ENCODE data around the gene KIAA1549. TPM values are rescaled to one million over a fixed set of nuclear protein-coding genes. Genes with fewer than 3 reads are reported as not detected.

KIAA1549 gene
- total and polyA plus RNA-seq, 4 donors: 0.83 to 5.8 (median 3.6) TPM

DNA sequence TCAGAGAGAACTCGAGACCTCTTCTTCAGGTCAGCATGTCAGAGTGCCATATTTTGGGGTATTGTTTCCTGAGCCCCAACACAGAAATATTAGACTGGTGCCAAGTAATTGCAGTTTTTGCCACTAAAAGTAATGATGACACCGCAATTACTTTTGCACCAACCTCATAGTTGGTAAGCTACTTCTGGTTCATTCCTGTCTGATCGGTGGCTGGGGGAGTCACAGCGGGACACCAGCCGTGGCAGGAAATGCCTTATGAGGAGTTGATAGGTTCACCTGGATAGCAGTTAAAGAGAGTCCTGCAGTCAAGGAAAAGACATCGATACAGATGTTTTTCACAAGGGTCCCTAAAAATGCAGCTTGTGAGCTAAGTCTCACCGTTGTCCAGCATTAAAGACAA is 159.3 kb downstream of the KIAA1549 start:
- DNase-seq (no peak), ATAC-seq (ENCODE audit: insufficient read depth, low FRiP score) (no peak)
- 93 to 97% methylated on average over 7 of the region's 7 CpGs for WGBS, 2 donors
- H3K9me3 ChIP-seq (ENCODE audit: control insufficient read depth in 4 of 4, insufficient read depth in 3 of 4, low read length in 3 of 4): peaks cover 0 to 5% (median 0%) of the 10 kb centered on the region in 4 donors
- no peak overlapping the region for H3K9ac ChIP-seq (ENCODE audit: insufficient read depth in 1 of 2, low read length in 2 of 2)
- H3K4me1 ChIP-seq (ENCODE audit: control insufficient read depth in 5 of 5, insufficient read depth in 5 of 5, low read length in 5 of 5): no peaks in the 10 kb centered on the region
- H3K27me3 ChIP-seq (ENCODE audit: control insufficient read depth in 3 of 3, insufficient read depth in 3 of 3, low read length in 2 of 3): no peaks in the 10 kb centered on the region
- no peaks in the 10 kb centered on the region for H3K36me3 ChIP-seq (ENCODE audit: control insufficient read depth in 4 of 4, insufficient read depth in 4 of 4, low read length in 4 of 4)
- TF ChIP-seq, protein P1, sequence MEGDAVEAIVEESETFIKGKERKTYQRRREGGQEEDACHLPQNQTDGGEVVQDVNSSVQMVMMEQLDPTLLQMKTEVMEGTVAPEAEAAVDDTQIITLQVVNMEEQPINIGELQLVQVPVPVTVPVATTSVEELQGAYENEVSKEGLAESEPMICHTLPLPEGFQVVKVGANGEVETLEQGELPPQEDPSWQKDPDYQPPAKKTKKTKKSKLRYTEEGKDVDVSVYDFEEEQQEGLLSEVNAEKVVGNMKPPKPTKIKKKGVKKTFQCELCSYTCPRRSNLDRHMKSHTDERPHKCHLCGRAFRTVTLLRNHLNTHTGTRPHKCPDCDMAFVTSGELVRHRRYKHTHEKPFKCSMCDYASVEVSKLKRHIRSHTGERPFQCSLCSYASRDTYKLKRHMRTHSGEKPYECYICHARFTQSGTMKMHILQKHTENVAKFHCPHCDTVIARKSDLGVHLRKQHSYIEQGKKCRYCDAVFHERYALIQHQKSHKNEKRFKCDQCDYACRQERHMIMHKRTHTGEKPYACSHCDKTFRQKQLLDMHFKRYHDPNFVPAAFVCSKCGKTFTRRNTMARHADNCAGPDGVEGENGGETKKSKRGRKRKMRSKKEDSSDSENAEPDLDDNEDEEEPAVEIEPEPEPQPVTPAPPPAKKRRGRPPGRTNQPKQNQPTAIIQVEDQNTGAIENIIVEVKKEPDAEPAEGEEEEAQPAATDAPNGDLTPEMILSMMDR (IDR thresholded peaks at IDR 0.05; ENCODE audit: control extremely low read depth, extremely low read depth): no peak
- no peak overlapping the region for H3K4me3 ChIP-seq
- no peak overlapping the region for H3K27ac ChIP-seq (ENCODE audit: low read depth in 1 of 2, low read length in 1 of 2)

DNA sequence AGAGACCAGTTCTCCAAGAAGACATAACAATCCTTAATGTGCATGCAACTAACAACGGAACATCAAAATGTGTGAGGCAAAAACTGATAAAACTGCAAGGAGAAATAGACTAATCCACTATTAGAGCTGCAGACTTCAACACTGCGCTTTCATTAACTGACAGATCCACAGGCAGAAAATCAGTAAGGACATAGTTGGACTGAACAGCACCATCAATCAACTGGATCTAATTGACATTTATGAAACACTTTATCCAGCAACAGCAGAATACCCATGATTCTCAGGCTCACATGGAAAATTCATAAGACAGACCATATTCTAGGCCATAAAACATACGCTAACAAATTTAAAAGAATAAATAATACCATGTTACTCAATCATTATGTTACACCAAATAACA is 161.6 kb downstream of the KIAA1549 start:
- H3K9ac ChIP-seq (ENCODE audit: insufficient read depth in 1 of 2, low read length in 2 of 2): no peak overlapping the region
- H3K36me3 ChIP-seq (ENCODE audit: control insufficient read depth in 4 of 4, insufficient read depth in 4 of 4, low read length in 4 of 4): no peaks in the 10 kb centered on the region
- H3K4me1 ChIP-seq (ENCODE audit: control insufficient read depth in 5 of 5, insufficient read depth in 5 of 5, low read length in 5 of 5): no peaks in the 10 kb centered on the region
- WGBS, 2 donors: 78 to 96% methylated on average over 3 of the region's 3 CpGs
- TF ChIP-seq, protein P1 (IDR thresholded peaks at IDR 0.05; ENCODE audit: control extremely low read depth, extremely low read depth): no peak
- no peak for ATAC-seq (ENCODE audit: insufficient read depth, low FRiP score)
- no peak overlapping the region for H3K27ac ChIP-seq (ENCODE audit: low read depth in 1 of 2, low read length in 1 of 2)
- no peaks in the 10 kb centered on the region for H3K27me3 ChIP-seq (ENCODE audit: control insufficient read depth in 3 of 3, insufficient read depth in 3 of 3, low read length in 2 of 3)
- no peak for DNase-seq
- no peak overlapping the region for H3K4me3 ChIP-seq
- H3K9me3 ChIP-seq (ENCODE audit: control insufficient read depth in 4 of 4, insufficient read depth in 3 of 4, low read length in 3 of 4): no peaks in the 10 kb centered on the region

DNA sequence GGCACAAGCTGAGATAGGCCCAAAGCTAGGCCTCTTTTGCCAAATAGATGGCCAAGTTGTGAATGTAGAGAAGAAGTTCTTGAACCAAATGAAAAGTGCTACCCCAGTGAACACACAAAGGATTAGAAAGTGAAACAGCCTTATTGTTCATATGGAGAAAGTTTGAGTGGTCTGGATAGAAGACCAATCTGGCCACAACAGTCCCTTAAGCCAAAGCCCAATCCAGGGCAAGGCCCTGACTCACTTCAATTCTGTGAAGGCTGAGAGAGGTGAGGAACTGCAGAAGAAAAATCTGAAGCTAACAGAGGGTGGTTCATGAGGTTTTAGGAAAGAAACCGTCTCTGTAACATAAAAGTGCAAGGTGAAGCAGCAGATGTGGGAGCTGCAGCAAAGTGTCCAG is 164.5 kb downstream of the KIAA1549 start:
- H3K27me3 ChIP-seq (ENCODE audit: control insufficient read depth in 3 of 3, insufficient read depth in 3 of 3, low read length in 2 of 3): no peaks in the 10 kb centered on the region
- H3K9me3 ChIP-seq (ENCODE audit: control insufficient read depth in 4 of 4, insufficient read depth in 3 of 4, low read length in 3 of 4): no peaks in the 10 kb centered on the region
- WGBS, 2 donors: 88 to 94% methylated on average over 1 of the region's 1 CpG
- no peaks in the 10 kb centered on the region for H3K4me1 ChIP-seq (ENCODE audit: control insufficient read depth in 5 of 5, insufficient read depth in 5 of 5, low read length in 5 of 5)
- TF ChIP-seq, protein P1 (IDR thresholded peaks at IDR 0.05; ENCODE audit: control extremely low read depth, extremely low read depth): no peak
- no peak overlapping the region for H3K27ac ChIP-seq (ENCODE audit: low read depth in 1 of 2, low read length in 1 of 2)
- DNase-seq (no peak), ATAC-seq (ENCODE audit: insufficient read depth, low FRiP score) (no peak)
- no peak overlapping the region for H3K9ac ChIP-seq (ENCODE audit: insufficient read depth in 1 of 2, low read length in 2 of 2)
- H3K4me3 ChIP-seq: no peak overlapping the region
- H3K36me3 ChIP-seq (ENCODE audit: control insufficient read depth in 4 of 4, insufficient read depth in 4 of 4, low read length in 4 of 4): no peaks in the 10 kb centered on the region

DNA sequence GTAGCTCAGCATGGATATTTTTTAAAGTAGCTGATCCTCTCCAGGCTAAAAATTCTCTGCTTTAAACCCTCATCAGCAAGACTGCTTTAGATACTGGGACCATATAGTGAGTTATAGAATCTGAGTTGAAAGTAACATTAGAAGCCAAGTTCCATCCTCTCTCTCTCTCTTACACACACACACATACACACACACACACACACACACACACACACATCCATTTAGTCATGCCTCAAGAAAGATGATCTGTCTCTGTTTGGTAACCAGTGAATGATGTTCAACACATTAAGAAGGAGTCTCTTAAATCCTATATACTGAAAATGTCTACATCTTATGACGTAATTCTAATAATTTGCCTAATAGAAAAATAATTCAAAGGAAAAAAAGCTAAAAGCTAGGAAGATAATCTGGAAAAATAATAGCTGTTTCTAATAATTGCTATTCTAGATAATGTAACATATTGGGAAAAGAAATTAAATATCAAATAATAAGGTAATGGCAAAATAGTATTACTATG is 166.3 kb downstream of the KIAA1549 start:
- ATAC-seq (ENCODE audit: insufficient read depth, low FRiP score) (no peak), DNase-seq (no peak)
- H3K27me3 ChIP-seq (ENCODE audit: control insufficient read depth in 3 of 3, insufficient read depth in 3 of 3, low read length in 2 of 3): no peaks in the 10 kb centered on the region
- no peaks in the 10 kb centered on the region for H3K9me3 ChIP-seq (ENCODE audit: control insufficient read depth in 4 of 4, insufficient read depth in 3 of 4, low read length in 3 of 4)
- no peak overlapping the region for H3K4me3 ChIP-seq
- no peaks in the 10 kb centered on the region for H3K4me1 ChIP-seq (ENCODE audit: control insufficient read depth in 5 of 5, insufficient read depth in 5 of 5, low read length in 5 of 5)
- TF ChIP-seq, protein P1 (IDR thresholded peaks at IDR 0.05; ENCODE audit: control extremely low read depth, extremely low read depth): no peak
- H3K9ac ChIP-seq (ENCODE audit: insufficient read depth in 1 of 2, low read length in 2 of 2): no peak overlapping the region
- no peaks in the 10 kb centered on the region for H3K36me3 ChIP-seq (ENCODE audit: control insufficient read depth in 4 of 4, insufficient read depth in 4 of 4, low read length in 4 of 4)
- H3K27ac ChIP-seq (ENCODE audit: low read depth in 1 of 2, low read length in 1 of 2): no peak overlapping the region
- WGBS, 2 donors: 91 to 97% methylated on average over 1 of the region's 1 CpG
